Lung (tissue), 12 donors: ENCODE results near the gene OXSR1. TPM values are rescaled to one million over a fixed set of nuclear protein-coding genes. Genes with fewer than 3 reads are reported as not detected.

ENCODE experiments used
- ATAC-seq: fragments of 200-7000 bp; cut with Tn5 transposase; one replicate; pipeline ENCODE4 v1.9.1; 2020; ENCODE audit warnings: moderate number of reproducible peaks; ENCODE audit not compliant: insufficient read depth, low FRiP score
- DNase-seq, 3 donors: peaks; one replicate each; pipeline ENCODE4 v3.0.0-alpha.2; 2013 to 2017
- H3K27ac ChIP-seq, 2 donors: one replicate each; pipeline ENCODE4 v1.5.1; 2013; ENCODE audit warnings: mild to moderate bottlenecking in 2 of 2, moderate library complexity in 2 of 2, control low read depth in 1 of 2, inconsistent platforms in 1 of 2, low read depth in 1 of 2, low read length in 1 of 2
- H3K27me3 ChIP-seq, 3 donors: one replicate each; pipeline ENCODE4 v1.5.1; 2013; ENCODE audit warnings: low read length in 2 of 3; ENCODE audit not compliant: control insufficient read depth in 3 of 3, insufficient read depth in 3 of 3
- H3K36me3 ChIP-seq, 4 donors: one replicate each; pipeline ENCODE4 v1.5.1; 2013; ENCODE audit warnings: low read length in 4 of 4, mild to moderate bottlenecking in 1 of 4, moderate library complexity in 1 of 4; ENCODE audit not compliant: control insufficient read depth in 4 of 4, insufficient read depth in 4 of 4
- H3K4me1 ChIP-seq, 5 donors: one replicate each; pipeline ENCODE4 v1.5.1; 2013; ENCODE audit warnings: low read length in 5 of 5, mild to moderate bottlenecking in 2 of 5, moderate library complexity in 1 of 5; ENCODE audit not compliant: control insufficient read depth in 5 of 5, insufficient read depth in 5 of 5
- H3K4me3 ChIP-seq: one replicate; pipeline ENCODE4 v1.5.1; 2013; ENCODE audit warnings: mild to moderate bottlenecking, control low read depth, moderate library complexity
- H3K9ac ChIP-seq, 2 donors: one replicate each; pipeline ENCODE4 v1.5.1; 2013; ENCODE audit warnings: low read length in 2 of 2, control low read depth in 1 of 2; ENCODE audit not compliant: insufficient read depth in 1 of 2
- H3K9me3 ChIP-seq, 4 donors: one replicate each; pipeline ENCODE4 v1.5.1; 2013; ENCODE audit warnings: low read length in 3 of 4, mild to moderate bottlenecking in 1 of 4, moderate library complexity in 1 of 4; ENCODE audit not compliant: control insufficient read depth in 4 of 4, insufficient read depth in 3 of 4
- CTCF ChIP-seq: IDR thresholded peaks from 2 replicates; pipeline ENCODE4 v1.5.1; 2012; ENCODE audit warnings: mild to moderate bottlenecking; ENCODE audit errors: control extremely low read depth, extremely low read depth
- WGBS, 2 donors: extraction: QIAGEN DNeasy Blood & Tissue Kit; methylation state at CpG; one replicate each; pipeline ENCODE4 v1.1.7; 2013; 5-methylcytosine and 5-hydroxymethylcytosine counted together
- polyA plus RNA-seq, 2 donors: library from polyadenylated mRNA; stranded (reverse); fragments of 200-250 nt; gene quantifications; one replicate each; pipeline ENCODE4 v1.2.1, GENCODE V29; 2013
- total RNA-seq, 2 donors: library from RNA; depleted of rRNA in 1 of 2; stranded (reverse); fragments of >200 nt in 1 of 2; gene quantifications; one replicate each; pipeline ENCODE4 v1.2.1, GENCODE V29; 2014 to 2021
- donor health status: control.
- donor health status: control.
- donor health status: Bipolar disorder and iron deficiency.
- donor health status: healthy.
- donor health status: DM: yes; HTN: yes; CAD: no.

Gene OXSR1
- total and polyA plus RNA-seq, 4 donors: 11.9 to 38.9 (median 24.9) TPM

GRCh38 chr3:38204599-38205471 lies 39.5 kb downstream of the OXSR1 start:
- Histone ChIP-seq H3K36me3 (peaks cover 0 to 9% (median 5%) of the 10 kb centered on the region in 4 donors), H3K9ac (no peak overlapping the region), H3K27ac (no peak overlapping the region), H3K9me3 (no peaks in the 10 kb centered on the region), H3K27me3 (no peaks in the 10 kb centered on the region), H3K4me3 (no peak overlapping the region), H3K4me1 (peaks cover 0 to 9% (median 0%) of the 10 kb centered on the region in 5 donors)
- ATAC-seq: no peak
- no peak for DNase-seq
- WGBS, 2 donors: 89 to 94% methylated on average over 4 of the region's 4 CpGs
- TF ChIP-seq CTCF: no peak

- H3K4me3 ChIP-seq: no peak overlapping the region
- H3K27ac ChIP-seq: no peak overlapping the region
- WGBS, 2 donors: 90 to 91% methylated on average over 3 of the region's 3 CpGs
- H3K36me3 ChIP-seq: peaks cover 0 to 8% (median 4%) of the 10 kb centered on the region in 4 donors
- no peak for TF ChIP-seq CTCF
- H3K9me3 ChIP-seq: no peaks in the 10 kb centered on the region
- DNase-seq (no peak), ATAC-seq (no peak)
- H3K4me1 ChIP-seq: peaks cover 0 to 9% (median 0%) of the 10 kb centered on the region in 5 donors
- H3K27me3 ChIP-seq: no peaks in the 10 kb centered on the region
- H3K9ac ChIP-seq: no peak overlapping the region
These were observed 40.1 kb downstream of the OXSR1 start for GRCh38 chr3:38205472-38205805.

GRCh38 chr3:38207254-38208003 lies 42.1 kb downstream of the OXSR1 start:
- 63 to 75% methylated on average over 4 of the region's 4 CpGs for WGBS, 2 donors

More at GRCh38 chr3:38207254-38208003, 42.1 kb downstream of the OXSR1 start:
- no peak for TF ChIP-seq CTCF
- Histone ChIP-seq H3K36me3 (peaks cover 0 to 7% (median 5%) of the 10 kb centered on the region in 4 donors), H3K4me3 (no peak overlapping the region), H3K27ac (no peak overlapping the region), H3K4me1 (peaks cover 0 to 14% (median 0%) of the 10 kb centered on the region in 5 donors), H3K9me3 (no peaks in the 10 kb centered on the region), H3K9ac (no peak overlapping the region), H3K27me3 (no peaks in the 10 kb centered on the region)
- DNase-seq (no peak), ATAC-seq (no peak)
